ENCODE results near the gene SAMD4A.

DNA sequence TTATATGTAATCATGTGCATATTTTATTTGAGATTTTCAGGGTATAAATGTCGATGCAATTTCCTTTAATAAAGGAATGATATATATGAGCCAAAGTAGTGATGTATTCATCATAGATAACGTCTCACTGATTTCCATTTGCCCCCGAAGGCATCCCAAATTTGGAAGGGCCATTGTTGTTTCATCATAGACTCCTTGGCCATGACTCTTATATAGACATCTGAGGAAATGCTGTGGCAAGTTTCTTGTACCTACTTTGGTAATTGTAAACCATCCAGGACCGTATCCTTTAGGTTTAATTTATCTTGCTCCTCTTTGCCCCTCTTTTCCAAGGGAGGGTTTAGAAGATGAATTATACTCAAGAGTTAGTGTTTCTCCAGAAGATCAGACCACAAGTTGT, 84.7 kb downstream of the SAMD4A start:
- TF ChIP-seq, protein P1, sequence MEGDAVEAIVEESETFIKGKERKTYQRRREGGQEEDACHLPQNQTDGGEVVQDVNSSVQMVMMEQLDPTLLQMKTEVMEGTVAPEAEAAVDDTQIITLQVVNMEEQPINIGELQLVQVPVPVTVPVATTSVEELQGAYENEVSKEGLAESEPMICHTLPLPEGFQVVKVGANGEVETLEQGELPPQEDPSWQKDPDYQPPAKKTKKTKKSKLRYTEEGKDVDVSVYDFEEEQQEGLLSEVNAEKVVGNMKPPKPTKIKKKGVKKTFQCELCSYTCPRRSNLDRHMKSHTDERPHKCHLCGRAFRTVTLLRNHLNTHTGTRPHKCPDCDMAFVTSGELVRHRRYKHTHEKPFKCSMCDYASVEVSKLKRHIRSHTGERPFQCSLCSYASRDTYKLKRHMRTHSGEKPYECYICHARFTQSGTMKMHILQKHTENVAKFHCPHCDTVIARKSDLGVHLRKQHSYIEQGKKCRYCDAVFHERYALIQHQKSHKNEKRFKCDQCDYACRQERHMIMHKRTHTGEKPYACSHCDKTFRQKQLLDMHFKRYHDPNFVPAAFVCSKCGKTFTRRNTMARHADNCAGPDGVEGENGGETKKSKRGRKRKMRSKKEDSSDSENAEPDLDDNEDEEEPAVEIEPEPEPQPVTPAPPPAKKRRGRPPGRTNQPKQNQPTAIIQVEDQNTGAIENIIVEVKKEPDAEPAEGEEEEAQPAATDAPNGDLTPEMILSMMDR (IDR thresholded peaks at IDR 0.05) = no peak
- TF ChIP-seq POLR2A (IDR thresholded peaks at IDR 0.05) = no peak
